ENCODE data around the gene OSBPL10.
A peak's percentile ranks its signal among the peaks of the same experiment; 100 is the strongest.

The OSBPL10 gene

DNA sequence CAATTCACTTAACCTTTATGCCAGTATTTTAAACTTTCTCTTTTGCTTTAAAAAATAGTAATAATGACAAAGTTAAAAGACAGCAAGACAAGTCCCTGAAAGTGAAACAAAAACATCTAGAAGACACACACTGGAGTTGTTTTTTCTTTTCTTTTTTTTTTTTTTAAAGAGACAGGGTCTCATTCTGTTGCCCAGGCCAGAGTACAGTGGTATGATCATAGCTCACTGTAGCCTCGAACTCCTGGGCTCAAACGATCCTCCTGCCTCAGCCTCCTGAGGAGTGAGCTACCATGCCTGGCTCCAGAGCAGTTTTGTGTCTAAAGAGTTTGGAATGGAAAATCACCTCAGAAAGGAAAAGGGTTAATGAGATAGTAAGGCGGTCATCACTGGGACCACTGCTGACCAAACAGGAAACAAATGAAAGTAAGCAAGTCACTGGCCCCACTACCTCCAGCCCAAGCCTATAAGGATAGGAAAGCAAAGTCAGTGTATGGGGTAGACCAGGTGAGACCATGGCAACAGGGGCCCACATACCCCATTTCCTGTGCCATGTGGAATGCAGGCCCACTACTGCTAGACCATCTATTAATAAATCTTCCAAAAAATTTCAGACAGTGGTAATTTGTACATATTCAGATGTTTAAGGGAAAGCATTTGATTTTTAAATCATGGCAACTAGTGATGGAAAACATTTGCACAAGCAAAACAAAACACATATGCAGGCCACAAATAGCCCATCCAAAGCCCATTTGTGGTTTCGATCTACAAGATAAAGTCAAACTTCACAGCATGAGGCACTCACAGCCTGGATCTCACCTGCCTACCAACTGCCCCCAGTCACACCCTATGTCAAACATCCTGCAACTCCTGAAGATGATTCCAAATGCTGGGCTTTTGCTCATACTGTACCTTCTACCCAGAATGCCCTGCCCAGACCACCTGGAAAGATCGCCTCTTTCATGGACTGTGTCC lies 62.6 kb downstream of the OSBPL10 start:
- DNase-seq = no peak

DNA sequence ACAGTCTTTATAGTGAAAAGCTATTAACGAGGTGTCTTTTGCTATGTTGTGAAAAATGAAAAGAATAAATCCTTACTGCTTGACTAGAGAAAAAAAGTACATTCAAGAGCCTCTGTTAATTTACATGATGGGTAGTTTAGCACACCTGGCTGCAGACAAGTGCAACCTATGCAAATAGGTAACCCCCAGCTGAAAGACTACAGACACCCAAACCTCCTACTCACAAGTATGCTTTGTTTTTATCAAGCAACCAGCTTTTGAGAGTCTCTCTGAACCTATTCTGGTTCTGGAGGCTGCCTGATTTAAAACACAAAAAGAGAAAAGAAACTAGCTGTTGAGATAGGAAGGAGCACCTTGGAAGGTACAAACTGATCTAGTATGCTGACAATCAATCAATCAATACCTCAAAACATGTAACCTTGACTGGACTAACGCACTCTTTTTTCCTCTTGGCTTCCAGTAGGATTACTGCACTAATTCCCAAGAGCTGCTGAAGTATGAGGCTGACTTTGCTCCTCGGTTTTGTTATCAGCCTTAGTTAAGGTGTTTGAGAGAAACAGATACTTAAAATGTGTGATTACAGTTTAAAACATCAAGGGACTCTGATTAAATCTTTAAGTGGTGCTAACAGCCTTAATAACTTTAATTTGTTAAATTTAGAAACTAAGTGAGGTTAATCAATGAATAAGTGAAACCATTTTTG lies 63.6 kb downstream of the OSBPL10 start:
- no peak for DNase-seq

DNA sequence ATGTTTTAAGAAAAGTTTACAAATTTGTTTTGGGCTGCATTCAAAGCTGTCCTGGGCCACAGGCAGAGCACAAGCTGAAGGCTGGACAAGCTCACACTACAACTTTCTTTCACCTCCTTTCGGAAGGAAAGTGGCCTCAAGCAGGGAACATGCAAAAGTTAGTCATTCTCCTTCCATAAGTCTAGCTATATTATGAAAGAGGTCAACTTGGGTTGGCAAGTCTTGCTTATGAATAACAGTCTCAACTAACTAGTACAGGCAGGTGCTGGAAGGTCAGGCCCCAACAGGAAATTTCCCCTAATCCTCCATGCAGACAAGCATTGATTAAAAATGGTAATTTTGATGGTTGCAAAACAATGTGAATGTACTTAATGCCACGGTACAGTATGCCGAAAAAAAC lies 69.4 kb downstream of the OSBPL10 start:
- DNase-seq = no peak

DNA sequence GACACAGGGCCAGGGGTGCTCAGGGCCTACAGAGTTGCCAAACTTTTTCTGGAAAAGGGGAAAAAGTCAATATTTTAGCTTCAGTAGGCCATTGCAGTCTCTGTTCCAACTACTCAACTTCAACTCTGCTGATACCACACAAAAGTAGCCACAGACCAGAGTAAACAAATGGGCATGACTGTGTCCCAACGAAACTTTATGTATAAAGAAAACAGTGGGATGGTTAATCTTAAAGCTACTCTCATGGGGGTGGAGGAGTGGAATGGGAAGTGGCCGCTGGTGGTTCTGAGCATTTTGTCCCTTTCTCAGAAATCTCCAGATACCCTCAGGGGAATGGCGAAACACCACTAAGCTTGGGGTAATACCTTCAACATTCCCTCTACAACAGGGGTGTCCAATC lies 69.9 kb downstream of the OSBPL10 start:
- no peak for DNase-seq

DNA sequence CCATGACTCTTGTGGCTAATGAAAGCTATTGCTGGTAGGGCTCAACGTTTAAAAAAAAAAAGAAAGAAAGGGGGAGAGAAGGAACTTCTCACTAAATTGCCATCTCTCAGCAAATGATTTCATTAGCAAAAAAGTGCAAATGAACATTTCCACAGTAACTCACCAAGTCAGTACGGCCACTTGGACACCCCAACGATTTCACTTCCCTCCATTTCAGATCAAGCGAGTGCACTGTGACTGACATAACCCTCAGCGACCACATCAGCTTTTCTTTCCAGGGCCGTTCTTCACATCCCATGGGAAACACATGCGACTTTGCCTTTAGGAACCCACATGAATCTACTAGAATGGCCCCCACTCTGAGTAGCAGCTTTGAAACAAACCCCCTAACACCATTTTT lies 71.6 kb downstream of the OSBPL10 start:
- no peak for DNase-seq

DNA sequence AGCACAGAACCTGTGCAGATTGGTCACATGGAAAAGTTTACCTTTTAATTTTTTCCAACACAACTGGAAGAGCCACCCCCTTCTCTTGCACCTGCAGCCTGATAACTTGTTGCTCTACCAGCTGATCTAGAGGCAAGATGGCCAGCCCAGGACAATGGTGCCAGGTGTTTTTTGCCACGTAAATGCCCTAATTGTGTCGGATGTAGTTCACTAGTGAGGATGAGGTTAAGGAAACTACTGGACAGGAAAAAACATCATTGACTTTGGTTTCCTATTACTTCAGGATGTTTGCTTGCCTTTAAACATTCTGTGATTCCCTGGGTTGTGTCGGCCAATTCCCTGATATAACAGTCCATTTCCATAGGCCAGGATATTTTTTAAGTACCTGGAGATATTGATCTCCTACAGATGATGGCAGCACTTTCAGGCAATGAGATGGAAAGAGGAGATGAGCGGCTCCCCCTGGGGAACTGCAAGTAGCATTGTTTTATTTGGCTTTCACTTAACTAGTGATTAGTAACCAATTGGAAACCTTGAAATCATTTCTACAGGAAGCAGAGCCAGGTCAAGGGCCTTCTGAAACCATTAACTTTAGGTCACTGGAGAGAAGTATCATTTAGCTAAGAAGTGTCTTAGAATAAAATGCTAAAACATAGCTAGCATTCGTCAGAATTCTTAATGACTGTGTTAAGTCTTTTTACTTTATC lies 72.5 kb downstream of the OSBPL10 start:
- peak; percentile 56 for DNase-seq

DNA sequence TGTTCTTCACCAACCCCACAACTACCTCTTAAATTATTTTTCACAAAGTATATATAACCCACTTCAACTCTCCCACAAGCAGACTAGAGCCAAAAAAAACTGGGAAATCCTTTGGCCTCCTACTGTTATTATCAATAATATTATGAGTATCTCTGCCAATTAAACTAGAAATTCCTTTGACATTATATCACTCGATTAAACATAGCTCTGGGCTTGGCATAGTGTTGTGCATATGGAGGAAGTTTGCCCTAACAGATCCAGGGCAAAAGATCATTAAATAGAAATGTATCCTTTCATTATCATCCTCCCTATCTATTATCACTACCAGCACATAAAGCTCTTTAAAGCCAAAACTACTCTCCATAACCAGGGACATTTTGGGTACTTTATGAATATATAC lies 74.9 kb downstream of the OSBPL10 start:
- DNase-seq = no peak

DNA sequence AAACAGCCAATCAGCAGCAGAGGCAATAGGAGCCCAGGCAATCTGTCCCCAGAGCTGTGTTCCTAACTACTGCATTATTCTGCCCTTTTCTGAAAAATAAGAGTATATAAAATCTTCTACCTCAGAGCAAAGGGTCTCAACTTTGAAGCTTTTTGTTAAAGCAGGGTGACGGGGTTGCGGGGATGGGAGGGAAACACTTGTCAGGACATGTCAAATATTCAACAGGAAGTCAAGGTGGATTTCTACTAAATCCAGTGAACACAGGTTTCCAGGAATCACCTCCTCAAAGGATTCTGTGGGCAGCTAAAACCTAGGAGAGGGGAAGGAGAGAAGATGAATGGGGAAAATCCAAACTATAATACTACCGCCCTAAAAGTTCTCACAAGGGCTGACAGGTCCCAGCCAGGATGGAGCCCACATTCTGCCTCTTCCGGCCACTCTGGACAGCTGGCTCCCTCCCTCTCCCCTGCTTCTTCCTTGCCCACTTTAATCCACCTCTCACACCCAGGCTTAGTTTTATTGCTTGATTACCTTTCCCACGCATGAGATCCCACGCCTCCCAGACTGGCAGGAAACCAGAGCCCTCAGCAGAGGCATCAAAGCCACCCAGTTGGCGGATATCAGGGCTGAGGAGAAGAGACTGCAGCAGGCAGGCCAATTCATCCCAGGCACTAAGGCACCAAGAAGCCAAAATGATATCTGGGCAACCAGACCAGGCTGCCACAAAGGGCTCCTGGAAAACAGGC lies 77.2 kb downstream of the OSBPL10 start:
- peak; percentile 23 for DNase-seq

DNA sequence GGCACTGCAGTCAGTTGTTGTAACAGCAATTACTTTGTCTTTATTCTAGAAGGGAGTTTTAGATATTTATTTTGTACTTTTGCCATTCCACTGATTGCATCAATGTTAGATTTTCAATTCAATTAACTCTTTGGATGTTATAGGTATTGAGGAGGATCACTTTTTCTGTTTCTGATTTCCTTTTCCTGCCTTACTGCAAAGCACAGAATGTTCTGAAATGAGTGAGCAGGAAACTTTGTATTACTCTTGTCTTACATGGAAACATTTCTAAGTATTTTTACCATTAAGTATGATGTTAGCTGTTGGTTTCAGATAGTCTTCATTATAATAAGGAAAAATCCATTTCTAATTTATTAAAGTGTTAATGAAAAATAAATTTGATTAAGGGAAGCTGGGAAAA lies 80.5 kb downstream of the OSBPL10 start:
- DNase-seq = no peak

DNA sequence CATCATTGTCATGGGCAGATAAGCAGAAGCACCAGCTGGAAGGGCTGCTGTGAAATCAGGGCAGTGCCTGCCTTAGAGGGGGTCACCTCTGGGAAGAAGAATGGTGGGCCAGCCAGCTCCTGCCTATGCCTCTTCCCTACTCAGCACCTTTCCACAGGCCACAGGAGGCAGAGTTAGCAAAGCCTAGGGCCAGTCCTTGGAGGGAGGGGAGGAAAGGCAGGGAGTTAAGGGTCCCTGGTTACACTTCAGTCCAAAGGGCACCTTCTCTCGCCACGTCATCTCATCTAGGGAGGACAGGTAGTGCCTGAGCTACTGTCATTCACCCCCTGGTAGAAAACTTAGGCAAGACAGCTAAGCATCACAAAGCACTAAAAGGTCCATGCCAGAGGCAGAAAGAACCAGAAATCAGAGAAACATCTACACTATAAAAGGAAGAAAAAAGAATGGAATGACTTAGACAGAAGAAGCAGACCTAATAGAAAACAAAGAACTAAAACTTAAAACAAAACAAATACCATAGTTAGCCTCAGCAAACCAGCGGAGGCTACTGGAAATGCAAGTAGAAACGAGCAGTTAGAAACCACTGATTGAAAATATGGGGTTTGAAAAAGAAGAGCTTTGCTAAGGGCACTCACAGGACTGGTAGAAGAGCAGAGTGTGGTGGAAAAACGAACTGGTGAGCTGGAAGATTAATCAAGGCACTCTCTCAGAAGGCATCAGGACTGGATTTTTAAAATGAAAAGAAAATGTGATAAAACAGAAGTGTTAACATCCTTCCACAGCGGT lies 84.2 kb downstream of the OSBPL10 start:
- no peak for DNase-seq

DNA sequence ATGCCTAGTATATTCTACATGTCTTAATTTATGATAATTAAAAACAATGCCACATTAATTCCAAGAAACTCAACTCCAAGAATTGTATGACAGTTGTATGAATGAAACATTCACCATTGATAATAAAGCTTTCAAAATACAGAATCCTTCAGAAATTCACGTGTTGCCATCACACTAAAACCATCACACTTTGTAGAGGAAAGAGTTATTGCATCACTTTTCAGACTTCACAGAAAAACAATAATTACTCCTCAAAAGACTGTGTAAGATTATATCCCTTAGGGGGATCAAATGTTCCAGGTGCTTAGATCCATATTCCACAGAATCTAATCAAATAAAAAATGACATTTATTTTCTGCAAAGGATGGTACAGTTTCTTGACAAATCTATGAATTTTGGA lies 85.0 kb downstream of the OSBPL10 start:
- no peak for DNase-seq

DNA sequence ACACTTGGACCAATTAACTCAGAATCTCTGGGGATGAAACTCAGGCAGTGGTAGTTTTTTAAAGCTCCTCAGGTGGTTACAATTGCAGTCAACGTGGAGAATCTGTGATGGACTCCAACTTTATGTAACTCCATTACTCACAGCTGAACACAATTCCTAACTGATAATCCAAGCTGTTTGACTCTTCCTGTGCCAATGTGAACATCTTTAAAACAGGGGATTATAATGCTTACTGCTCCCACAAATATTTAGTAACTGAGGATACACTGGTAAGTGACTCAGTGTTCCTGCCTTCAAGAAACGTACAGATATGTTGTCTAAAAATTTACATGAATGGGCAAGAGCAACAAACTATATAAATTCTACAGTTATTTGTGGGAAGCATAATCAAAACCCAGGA lies 85.6 kb downstream of the OSBPL10 start:
- DNase-seq = no peak

DNA sequence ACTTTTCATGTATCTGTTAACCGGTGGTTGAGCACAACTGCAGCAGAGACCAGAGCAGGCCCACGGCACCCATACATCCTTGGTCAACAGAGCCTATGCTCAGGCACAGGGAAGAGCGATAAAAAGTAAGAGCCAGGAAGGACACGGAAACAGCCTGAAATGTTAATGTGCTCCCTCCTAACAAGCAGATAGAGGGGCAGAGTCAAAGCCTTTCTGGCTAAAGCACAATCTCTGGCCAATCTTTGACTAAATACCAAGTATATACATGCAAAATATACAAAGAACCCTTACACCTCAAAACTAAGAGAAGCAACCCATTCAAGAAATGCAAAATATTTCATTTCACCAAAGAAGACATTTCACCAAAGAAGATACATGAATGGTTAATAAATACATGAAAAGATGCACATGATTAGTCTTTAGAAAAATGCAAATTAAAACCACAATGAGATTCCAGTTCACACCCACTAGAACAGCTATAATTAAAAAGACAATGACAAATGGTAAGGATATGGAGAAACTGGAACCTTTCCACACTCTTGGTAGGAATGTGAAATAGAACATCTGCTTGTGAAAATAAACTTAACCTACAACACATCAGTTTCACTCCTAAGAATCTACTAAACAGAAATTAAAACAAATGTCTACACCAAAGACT lies 88.0 kb downstream of the OSBPL10 start:
- DNase-seq = no peak

DNA sequence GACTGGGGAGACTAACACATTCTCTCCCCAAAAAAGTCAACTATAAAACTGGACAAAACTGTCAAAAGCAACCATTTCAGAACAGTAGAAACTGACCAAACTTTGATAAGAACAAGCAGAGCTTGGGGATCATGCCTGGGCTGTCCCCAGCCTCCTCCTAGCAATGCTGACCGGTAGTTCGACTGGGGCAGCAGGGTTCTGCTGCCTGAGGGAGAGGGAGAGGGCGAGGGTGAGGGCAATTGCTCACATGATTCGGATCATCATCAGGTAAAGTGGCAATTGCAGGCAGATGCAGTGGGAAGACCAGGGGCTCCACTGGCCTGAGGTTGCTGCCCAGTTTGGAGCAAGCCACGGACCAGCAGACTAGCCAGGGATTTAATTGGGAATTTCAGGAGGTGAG lies 88.6 kb downstream of the OSBPL10 start:
- no peak for DNase-seq

DNA sequence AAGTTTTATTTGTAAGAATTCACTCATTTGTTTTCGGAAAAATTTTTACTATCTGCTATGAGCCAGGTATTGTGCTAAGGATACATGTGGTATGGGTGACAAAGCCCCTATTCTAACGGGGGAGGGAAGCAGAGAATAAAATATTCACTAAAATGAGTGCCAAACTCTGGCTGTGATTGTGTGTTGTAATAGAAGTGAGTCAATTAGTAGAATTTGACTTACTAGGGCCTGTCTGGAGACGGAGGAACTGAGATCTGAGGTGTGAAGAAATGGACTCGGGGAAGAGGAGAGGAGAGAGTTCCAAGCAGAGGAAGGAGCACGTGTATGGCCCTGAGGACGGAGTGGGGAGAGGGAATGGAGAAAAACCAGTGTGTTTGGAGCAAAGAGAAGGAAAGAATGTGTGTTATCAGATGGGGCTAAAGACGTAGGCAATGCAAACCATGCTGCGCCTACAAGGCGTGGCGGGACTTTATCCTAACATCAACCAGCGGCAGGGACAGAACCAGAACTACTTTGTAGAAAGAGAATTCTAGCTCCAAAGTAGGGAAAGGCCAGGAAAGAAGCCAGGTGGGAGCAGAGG lies 89.1 kb downstream of the OSBPL10 start:
- DNase-seq = no peak

DNA sequence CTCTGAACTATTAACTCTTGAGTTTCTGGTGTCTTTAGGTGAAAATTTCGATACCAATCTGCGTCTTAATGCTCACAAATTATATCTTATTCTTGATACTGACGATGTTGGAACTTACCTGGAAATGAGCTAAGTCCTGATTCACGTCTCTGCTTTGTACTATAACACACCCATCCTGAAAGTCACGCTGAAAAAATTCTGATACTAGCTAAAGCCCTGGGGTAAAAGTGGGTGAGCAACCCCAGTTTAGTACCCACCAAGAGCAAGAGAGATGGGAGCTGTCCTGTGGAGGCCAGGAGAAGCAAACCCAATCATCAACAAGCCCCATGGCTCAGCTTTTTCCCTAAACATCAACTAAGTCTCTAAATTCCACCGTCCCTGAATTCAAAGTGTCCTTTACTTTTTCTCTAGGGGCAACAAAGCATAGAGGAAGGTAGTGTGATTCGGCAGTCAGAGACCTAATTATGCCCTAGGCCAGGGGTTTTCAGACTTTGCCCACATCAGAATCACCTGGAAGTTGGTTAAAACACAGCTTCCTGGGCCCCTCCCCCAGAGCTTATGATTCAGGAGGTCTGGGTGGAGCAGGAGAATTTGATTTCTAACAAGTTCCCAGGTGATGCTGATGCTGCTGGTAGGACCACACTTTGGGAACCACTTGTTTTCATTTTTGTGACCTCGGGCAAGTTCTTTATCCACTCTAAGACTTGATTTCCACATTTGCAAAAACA lies 90.2 kb downstream of the OSBPL10 start:
- DNase-seq = no peak

DNA sequence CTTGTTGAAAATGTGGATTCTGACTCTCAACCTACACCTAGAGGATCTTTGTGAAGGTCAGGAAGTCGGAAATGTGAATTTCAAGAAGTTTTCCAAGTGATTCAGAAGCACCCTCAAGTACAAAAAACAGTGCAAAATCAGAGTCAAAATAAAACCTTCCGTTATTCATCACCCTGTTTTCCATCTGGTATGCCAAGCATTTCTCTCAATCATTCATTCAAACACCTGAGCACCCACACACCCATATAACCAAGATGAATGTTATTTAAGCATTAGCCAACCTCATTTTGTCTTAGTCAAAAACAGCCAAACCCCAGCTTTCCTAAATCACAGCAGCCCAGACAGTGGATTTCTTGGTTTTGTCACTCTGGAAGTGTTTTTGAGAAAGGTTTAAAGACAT lies 91.1 kb downstream of the OSBPL10 start:
- no peak for DNase-seq

DNA sequence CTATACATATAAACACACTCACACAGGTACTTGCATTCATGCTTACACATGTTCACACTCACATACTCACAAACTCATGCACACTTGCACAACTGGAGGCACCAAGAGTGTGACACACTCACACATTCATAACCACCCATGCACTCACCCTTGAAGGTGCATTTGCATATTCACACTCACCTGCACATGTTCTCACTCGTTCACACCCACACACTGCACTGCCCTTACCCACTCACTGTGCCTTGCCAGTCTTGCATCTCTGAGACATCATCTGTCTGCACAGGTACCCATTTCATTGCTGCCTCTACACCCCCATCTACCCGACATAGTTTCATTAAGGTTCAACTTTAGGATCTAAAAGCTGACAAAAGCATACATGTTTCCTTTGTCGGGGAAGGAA lies 95.8 kb downstream of the OSBPL10 start:
- no peak for DNase-seq

DNA sequence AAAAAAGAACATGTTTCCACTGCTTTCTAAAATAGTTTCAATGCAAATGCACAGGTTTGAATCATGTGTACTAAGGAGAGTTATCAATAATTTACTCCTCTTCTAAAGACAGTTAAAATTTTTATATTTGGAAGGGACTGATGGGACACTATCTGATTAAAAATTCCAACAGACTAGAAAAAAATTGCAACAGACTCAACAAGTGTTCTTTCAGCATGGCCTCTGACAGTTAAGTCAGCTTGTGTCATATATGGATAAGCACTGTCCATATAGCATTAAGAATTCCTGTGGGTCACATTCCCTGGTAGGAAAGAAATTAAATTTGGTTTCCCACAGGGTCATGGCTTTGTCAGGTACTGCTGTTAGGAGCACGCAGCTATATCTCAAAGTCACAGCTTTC lies 96.8 kb downstream of the OSBPL10 start:
- DNase-seq = no peak

DNA sequence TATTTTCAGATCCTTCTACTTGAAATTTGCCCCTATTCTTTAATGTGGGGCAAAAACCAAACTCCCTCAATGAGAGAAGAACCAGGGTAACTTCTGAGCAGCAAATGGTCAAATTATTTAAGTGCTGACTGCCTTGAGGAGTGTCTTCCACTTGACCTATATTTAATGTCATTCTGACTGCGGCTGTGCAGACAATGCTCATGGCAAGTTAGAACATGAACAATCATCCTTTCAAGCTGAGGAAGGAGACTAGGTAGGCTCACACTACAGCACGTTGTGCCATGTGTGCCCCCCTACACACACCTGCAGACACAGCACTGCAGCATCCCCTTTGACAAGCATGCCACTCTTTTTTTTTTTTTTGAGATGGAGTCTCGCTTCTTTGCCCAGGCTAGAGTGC lies 98.2 kb downstream of the OSBPL10 start:
- DNase-seq = no peak
